ENCODE data around the gene MAP2K5.

The MAP2K5 gene

DNA sequence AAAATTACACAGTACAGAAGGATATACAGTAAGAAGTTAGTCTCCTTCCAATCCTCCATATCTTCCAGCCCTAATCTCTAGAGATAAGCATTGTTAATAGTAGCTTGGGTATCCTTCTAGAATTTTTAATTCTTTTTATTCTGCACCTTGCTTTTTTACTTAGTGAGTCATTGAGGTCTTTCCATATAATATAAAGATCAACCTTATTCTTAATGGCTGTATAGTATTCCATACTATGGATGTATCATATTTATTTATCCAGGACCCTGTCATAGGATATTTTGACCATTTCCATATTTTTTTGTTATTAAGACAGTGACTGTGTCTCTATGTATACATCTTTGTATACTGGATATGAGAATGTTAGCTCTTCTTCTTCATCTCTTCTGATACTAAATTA, 246.5 kb downstream of the MAP2K5 start:
- no peak for DNase-seq

DNA sequence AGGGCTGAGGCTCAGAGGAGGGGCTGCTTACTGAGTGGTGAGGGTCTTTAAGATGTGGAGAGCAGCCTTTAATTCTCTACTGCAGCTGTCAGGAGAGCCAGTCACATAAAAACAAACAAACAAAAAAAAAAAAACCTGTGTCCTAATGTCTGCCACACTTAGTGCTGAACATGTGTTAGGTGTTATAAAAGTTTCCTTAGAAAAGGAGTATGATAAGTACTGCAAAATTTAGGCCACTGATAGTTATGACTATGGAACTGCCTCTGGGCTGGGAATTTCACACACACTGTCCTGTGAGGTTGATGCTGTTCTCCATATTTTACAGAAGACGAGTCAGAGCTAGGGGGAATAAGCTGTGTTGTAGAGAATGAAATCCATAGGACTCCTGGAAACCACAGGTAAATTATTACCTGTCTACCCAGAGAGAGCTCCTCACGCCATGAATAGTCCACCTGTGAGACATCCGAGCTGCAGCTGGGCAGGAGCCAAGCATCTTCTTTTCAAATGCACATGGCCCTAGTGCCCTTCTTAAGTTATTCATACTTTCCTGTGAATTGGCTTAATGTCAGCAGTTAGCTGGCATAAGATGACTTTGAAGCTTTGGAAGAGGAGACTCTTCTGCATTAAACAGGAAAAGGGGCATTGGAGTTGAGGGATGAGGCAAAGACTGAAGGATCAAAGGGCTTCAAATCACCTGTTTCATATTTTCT, 248.3 kb downstream of the MAP2K5 start:
- DNase-seq: no peak

DNA sequence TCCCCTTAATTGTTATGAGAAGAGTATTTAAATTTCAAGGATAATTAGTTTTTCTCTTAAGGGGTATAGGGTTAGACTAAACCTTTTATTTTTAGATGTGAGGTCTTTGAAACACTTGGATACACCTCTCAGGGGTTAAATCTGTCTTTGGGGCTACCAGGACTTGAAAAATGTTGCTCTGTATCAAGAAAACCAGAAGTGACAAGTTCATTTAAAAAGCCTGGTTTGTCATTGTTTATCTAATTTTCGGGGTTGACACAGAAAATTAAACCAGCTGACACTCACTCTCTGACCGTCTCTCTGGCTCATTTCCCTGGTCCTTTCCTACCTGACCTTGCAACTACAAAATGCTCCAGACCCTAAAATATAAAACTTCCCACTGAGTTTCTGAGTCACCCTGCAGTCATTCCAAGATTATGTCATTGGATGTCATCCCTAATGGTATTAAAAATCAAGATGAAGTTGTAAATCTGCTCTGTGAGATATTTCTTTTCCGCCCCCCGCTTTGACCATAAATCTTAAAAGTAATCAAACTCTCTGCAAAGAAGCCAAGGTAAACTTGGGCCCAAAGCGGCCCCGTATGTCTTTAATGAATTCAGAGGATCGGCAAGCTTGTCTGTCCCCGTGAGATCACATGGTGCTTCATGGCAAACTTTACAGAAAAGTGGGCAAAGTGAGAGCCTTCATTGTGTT, 249.9 kb downstream of the MAP2K5 start:
- no peak for DNase-seq

DNA sequence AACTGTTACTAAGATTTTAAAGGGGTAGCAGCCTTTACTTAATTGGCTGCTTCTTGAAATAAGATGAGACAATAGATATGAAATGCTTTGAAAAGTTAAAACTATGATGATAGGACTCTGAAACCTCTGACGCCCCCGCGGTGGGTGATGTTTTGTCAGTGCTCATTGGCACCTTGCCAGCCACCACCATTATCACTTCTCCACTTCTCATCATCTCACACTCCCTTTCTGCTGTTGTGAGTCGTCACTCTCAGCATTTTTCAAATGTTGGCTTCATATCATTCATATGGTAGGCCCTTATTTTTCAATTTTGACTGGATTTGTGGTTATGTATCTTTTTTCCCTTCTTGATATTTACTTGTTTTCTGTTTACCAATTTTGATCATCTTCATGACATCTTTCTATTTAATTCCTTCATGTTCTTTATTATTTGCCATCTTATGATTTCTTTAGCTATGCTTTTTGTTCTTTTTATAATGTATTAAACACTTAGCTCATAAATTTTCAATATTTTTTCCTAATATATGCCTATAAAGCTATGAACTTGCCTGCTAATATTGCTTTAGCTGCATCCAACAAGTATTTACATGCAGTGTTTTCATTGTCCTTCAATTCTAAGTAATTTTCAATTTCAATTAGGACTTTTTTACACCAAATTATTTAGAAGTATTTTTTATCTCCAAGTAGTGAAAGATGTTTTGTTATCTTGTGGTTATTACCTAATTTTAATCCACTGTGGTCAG, 252.5 kb downstream of the MAP2K5 start:
- no peak for DNase-seq

DNA sequence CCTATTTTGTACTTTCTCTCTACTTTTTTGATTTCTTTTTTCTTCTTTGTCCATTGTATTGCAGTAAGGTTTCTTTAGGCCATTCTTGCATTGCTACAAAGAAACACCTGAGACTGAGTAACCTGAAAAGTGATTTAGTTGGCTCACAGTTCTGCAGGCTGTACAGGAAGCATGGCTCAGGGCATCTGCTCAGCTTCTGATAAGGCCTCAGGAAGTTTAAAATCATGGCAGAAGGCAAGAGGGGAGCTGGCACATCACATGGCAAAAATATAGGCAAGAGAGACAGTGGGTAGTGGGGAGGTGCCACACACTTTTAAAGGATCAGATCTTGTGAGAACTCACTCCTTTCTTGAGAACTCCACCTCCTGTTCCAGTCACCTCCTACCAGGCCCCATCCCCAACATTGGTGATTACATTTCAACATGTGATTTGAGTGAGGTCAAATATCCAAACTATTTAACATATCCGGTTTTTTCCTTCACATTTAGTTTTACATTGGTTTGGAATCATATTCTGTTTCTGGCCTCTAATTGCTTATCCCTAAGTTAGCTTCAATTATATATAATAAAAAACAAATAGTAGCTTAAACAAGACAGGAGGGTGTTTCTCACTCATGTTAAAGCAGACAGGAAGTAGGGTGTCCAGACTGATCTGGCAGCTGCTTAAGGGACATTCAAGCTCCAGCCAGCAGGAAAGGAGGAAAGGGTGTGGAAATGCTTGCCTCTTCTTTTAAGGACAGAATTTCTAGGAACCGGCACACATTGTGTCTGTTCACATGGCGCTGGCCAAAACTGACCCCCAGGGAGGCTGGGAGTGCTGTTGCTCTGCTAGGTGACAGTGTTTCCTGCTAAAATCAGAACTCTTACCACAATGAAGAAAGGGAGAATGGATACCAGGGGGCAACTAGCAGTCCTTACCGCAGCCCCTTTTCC, 254.0 kb downstream of the MAP2K5 start:
- no peak for DNase-seq

DNA sequence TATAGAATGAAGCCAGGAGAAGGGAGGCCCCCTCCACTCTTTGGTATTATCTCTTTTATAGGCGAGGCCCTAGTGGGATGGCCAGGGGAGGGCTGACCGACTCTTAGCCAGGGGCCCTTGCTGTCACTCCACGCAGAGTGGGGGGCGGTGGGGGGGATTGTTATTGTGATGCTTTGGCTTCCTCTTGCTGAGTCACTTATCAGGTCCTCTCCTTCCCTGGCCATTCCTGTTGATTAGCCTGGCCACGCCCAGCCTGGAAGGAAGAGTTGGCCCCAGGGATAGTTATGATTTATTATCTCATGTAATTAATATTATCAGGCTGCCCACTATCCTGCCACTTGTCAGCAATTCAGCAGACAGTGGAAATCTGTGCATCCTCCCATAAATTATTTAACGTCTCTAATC, 257.3 kb downstream of the MAP2K5 start:
- DNase-seq: no peak

DNA sequence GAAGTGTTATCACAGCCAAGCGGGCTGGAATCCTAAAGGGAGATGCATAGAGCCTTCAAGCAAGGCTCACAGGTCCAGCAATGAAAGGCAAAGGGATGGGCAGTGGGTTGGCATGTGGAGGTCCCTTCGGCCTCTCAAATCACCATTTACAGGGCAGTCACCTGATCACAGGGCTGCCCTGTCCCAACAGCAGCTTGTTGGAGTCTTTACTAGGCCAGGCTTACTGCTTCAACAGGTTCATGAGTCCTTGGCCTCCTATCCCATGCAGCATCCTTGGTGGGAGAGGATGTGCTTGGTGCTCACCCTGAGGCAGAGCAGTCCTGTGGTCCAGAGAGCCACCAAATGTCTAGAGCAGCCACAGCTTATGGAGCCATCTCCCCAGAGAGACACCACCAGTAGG, 258.6 kb downstream of the MAP2K5 start:
- DNase-seq: no peak

DNA sequence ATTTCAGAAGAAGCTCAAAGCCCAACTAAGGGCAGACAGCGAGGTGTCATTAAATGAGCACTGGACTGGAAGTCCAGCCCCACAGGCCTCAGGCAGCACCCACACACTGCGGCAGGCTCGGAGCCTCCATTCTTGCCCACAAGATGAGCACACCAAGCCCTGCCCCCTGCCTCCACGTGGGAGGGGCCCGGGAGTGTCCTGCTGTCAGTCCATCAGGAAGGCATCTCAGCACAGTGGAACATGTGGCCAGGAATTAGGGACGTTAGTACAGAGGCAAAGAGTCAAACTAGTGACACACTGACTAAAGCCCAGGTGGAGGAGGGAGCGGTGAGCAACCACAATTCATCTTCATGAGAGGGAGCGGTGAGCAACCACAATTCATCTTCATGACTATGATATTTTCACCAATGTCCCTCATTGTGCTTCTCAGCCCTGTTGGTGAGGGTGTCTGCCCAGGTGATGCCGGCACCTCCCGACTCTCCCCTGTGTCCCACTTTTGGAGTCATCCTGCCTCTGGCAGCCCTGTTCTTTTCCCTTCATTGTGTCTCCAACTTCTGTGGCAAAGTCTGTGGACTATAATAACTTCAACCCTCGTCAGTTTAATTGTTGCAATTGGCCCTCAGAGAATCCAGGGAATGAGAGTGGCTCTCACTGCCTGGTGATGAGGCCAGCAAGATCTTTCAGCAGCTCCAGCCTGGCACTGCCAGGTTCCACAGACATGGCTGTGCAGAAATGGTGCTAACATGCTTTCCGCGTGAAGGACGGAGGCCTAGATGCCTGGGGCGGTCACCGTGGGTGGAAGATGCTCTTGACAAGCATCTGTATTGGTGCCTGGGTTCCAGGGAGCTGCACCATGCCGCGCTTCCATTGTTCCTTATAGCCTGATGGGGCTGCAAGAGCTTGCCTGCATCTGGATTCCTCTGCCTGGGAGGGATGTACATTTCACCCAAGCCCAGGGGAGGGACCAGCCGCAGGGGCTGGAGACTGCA, 259.7 kb downstream of the MAP2K5 start:
- DNase-seq: no peak

DNA sequence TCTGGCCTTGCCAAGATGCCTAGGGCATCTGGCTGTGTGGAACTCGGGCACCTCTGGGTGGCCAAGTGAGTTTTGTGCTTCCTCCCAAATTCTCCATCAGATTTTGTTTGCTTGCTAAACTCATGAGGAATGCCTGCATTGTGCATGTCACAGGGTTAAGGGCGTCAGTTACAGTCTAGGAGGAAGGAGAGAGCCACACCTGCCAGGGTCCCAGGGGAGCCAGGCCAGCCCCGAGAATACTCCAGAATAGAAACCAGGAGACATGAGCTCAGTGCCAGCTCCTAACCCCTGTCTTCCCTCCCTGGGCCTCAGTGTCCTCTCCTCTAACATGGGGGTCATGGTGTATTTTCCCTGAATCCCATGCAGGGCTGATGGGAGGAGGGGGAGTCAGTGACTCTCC, 260.8 kb downstream of the MAP2K5 start:
- DNase-seq: no peak

DNA sequence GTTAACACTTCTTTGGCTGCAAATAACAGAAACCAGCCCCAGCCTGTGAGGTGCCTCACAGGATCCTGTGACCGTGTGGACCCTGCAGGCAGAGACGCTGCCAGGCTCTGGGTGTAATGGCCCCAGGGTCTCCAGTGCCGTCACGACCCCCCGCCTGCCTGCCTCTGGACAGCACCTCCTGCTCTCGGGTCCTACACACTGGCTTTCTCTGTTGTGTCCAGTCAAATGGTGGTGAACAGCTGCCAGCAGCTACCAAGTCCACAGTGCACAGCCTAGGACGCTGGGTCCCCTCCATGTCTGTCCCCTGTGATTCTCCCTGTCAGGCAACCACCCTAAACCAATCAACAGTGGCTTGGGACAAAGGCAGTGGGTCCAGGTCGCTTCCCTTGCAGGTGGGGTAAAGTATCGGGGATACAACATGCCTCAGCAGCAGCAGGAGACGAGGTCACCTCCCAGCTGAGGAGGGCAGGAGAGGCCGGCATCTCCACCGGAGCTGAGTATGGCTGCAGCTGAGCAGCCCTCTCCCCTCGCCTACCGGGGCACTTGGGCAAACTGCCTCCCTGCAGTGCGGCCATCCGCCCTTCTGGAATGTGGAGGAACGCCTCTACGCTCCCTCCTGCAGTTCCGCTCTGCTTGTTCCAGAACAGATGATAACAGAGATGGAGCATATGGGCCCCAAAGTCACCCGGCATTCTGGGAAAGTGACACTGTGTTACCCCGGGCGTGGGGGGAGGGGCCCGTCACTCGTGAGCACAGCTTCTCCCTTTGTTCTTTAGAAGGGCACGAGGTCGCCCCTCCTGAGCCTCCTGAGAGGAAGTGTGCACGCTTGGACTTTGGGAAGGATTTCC, 261.7 kb downstream of the MAP2K5 start:
- no peak for DNase-seq

DNA sequence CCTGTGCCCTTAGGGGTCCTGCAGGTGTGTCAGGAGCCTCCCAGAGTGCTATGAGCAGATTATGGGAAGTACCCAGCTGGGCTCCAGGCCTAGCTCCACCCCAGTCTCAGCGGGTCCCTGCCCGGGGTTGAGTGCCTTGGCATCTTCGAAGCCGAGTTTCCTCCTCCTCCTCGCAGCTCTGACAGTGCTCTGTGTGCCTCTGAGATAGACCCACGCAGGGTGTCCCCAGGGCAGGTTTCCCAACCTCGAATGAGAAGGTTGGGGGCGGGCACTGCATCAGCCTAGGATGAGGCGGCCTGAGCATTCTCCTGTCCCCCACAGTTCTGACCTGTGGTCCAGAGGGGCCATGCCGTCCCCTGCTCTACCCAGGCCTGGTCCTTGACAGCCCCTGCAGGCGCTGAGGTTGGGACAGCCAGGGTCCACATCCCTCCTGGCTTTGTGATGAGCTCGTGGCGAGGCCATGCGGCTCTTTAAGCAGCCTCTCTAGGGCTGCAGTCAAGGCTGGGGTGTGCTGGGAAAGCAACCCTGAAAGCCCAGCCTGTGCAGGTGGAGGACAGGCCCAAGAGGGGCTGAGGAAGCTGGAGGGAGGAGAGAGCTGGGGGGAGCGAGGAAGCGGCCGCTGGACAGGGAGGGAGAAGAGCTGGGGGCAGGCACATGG, 262.6 kb downstream of the MAP2K5 start:
- no peak for DNase-seq

DNA sequence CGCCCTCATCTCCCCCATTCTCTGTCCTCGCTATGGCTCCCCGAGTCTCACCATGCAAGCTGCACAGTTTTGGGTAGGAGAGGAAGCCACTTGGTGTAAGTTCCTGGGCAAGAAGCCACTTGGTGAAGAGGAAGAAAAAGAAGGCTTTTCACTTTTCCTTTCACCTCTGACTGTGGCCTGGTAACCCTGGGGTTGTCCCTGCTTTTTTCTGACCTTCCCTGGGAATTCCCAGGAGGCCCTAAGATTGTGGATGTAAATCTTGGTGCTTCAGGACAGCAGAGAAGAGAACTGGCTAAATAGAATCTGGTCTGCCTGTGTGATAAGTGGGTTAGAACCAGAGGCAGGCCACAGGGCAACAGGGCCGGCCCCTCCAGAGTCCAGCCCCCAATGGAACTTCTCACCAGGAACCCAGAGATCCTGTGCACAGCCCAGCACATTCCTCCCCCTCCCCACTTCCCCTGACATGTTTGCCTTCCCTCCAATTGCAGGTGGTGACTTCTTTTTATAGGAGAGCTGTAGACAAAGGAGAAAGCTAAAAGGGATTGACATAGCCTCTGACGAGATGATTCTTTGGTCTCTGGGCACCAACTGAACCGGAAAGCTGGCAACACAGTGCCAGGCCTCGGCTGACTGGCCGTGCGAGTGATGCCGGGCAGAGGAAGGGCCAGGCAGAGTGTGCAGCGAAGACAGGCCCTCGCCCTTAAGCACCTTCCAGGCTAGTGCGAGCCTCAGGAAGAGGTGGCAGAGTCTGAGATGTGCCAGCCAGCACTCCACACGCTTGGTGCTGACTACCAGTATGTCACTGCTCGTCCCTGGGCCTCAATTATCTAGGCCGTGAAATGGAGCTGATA, 263.4 kb downstream of the MAP2K5 start:
- DNase-seq: no peak

DNA sequence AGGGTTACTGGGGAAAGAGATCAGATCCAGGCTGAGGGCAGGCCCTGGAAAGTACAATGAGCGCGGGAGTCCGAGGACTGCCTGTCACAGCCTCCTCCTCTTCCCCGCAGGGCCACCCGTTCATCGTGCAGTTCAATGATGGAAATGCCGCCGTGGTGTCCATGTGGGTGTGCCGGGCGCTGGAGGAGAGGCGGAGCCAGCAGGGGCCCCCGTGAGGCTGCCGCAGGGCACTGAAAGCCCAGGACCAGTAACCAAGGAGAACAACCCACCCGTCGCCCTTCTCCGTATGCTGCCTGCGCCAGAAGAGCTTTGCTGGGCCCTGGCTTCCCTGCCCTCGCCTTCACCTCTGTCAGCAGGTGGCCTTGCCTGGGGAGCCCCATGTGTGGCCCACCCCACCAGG, 264.0 kb downstream of the MAP2K5 start:
- no peak for DNase-seq

DNA sequence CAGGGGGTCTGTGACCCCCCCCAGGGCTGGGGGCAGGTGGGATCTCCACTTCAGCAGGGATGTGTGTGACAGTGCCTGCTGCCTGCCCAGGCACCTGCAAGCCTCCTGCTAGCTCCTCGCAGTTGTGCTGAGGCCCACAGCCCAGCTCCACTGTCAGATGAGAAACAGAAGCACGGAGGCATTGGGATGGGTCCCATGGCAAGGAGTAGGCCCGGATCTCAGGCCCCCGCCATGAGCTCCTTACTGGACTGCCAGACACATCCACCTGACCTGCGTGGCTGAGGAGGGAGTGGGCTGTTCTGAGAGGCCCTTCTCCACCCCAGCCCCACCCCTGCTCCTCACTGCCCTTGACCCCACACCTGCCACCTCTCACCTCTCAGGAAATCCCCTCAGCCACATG, 264.6 kb downstream of the MAP2K5 start:
- DNase-seq: no peak

DNA sequence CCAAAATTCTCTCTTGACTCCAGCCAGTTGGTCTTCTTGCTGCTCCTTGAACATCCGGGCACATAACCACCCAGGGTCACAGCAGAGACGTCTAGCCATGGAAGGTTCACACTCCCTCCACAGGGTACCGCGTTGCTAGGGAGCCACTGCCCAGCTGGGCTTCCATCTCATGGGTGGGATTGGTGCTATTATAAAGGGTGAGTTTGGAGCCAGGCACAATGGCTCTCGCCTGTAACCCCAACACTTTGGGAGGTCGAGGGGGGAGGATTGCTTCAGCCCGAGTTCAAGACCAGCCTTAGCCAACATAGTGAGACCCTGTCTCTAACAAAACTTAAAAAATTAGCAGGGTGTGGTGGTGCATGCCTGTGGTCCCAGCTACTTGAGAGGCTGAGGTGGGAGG, 265.3 kb downstream of the MAP2K5 start:
- DNase-seq: no peak

DNA sequence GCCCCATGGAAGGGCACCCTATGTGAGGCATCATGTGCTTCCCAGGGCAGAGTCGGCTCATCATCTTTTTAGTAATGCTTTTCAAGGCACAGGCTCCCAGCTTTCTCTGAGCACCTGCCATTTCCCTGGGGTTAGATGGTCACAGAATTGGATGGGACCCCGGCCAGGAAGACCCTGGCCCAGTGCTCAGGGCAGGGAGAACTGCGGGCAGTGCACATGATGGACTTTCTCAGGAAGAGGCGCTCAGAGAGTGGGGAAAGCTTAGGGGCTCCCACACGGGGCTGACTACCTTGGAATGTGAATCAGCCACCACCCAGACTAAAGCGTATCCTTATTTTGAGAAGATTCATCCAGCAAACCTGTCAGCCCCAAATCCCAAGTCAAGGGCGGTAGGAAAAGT, 266.3 kb downstream of the MAP2K5 start:
- no peak for DNase-seq

DNA sequence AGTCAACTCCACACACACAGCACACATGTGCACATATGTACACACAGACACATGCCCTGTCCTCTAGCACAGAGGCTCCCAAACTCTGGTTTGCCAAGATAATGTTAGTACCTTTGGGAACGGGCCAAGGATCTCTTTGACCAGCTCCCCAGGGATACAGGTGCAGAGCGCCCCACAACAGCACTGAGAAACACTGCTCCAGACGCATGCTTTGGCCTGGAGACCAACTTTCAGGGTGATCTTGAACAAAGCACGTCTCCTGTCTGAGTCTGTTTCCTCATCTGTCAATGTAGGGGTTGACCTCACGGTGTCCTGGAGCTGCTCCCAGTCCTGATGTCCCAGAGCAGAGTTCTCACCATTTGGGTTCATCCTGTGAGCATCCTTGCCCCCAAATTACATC, 266.9 kb downstream of the MAP2K5 start:
- no peak for DNase-seq

DNA sequence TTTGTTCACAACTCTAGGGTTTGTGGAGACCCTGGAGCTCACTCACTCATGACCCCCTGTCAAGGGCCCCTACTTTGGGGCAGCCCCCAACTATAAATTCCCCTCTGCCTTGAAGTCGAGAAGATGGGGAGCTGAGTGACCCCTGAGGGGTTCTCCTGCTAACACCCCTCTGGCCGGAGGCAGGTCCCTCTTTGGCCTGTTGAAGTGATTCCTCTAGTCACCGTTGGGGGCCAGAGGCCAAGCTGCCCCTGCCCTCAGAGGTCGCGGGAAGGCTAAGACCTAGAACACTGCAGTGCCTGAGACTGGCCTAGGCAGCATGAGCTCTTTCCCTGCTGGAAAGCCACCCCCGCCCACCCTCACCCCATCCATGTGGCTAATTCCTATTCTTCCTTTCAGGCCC, 267.4 kb downstream of the MAP2K5 start:
- DNase-seq: no peak

DNA sequence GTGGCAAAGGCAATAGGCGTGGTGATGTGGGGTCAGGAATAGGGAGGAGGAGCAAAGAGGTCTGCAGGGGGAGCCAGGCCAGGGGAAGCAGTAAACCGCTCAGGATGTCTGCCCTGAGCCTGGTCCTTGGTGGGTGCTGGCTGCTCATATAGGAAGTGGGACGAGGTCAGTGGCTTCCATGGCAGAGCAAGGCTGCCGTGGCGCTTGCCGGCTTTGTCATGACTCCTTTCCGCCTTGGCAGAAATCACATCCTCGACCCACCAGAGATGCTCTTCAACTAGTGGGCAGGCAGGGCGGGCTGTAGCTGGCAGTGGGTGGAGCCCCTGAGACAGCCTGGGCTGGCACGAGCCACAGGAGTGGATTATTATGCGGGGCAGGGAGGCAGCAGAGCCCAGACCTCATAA, 269.7 kb downstream of the MAP2K5 start:
- DNase-seq: no peak

All from bone marrow (tissue), 2 donors.